VCaP (cell line): ENCODE measurements around the gene MRPL36.

Experiments
- H3K27ac ChIP-seq: fragments of 450-650 bp; 2 replicates; pipeline ENCODE4 v1.5.1; 2017
- CTCF ChIP-seq: fragments of 450-650 bp; conservative IDR thresholded peaks from 2 replicates; pipeline ENCODE4 v1.5.1; 2017; ENCODE audit warnings: mild to moderate bottlenecking, moderate library complexity

The MRPL36 gene

GRCh38 chr5:1772634-1773033, 27.0 kb downstream of the MRPL36 start:
- H3K27ac ChIP-seq: peak overlapping the region; percentile 83
- TF ChIP-seq CTCF: peak; percentile 64

GRCh38 chr5:1771149-1772065, 28.2 kb downstream of the MRPL36 start:
- no peak for TF ChIP-seq CTCF
- peak overlapping the region; percentile 83 for H3K27ac ChIP-seq

GRCh38 chr5:1770443-1770802, 29.2 kb downstream of the MRPL36 start:
- TF ChIP-seq CTCF: no peak
- peak overlapping the region; percentile 83 for H3K27ac ChIP-seq

- peak overlapping the region; percentile 83; the same call in 1 of the 2 replicates for H3K27ac ChIP-seq
- TF ChIP-seq CTCF: no peak
These were observed 29.7 kb downstream of the MRPL36 start for GRCh38 chr5:1769752-1770442.

GRCh38 chr5:1769017-1769640, 30.5 kb downstream of the MRPL36 start:
- no peak overlapping the region for H3K27ac ChIP-seq
- no peak for TF ChIP-seq CTCF

- H3K27ac ChIP-seq: no peak overlapping the region
- TF ChIP-seq CTCF: no peak
These were observed 31.2 kb downstream of the MRPL36 start for GRCh38 chr5:1768283-1769000.
